GM21619 (cell line): ENCODE measurements around the gene CTRL.

ENCODE experiments used
- ATAC-seq: cut with Tn5 transposase; IDR thresholded peaks from one replicate; pipeline ENCODE4 v1.9.1; 2021; ENCODE audit not compliant: unreplicated experiment

CTRL gene

DNA sequence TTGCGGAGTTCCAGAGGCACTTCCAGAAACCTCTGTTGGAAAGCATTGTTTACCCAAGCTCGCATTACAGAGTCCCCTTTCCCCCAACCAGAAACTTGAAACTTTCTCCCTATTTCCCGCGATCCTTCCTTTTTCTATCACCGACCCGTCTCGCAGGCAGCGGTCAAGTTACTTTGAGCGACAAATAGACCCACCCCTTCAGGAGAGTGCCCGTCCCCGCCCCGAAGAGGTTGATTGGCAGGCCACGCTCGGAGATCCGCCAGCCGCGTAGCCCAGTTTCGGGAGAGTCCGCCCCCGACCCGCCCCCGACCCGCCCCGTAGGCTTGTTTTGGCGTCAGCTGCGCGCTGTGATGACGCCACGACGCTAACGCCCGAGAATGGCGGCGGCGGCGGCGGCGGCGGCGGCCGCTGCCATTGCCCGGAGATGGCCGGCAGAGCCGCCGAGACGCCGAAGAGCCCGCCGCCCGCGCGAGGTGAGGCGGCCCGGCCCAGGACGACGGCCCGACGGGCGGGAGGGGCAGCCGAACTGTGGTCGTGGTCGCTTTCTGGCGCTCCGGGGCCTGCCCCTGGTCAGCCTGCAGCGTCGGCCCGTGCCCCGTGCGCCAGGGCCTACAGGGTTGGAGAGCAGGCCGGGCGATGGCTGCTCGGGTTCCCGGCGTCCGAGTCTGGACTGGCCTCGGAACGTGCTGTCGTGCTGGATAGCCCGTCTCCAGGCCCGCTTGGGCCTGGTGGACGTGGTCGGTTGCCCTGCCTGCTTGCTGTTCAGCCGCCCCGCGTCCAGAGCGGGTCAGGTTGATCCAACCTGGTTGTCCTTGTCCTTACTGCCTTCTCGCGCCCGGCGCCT is 38.5 kb downstream of the CTRL start, which contains the start of gene PSKH1:
PSKH1 (plus strand) TSS at position 356 of the 844 bp plus-strand sequence. CDS start 15,496 bp downstream, outside the sequence.
- ATAC-seq = peak; percentile 93

DNA sequence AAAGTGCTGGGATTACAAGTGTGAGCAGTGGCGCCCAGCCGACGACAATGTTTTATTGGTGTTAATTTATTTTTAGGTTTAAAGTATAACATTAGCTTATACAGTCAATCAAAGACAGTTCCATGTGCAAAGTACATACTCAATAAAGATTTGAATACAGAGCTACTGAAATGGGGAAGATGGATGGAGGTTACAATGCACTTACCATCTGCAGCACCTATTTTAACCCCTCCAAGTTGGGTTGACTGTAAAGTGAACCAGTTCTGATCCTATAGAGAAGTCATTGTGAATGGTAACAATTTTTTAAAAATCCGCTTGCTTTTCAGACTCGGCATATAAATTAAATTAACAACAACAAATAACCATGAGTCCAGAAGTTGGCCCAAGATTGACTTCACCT is 39.3 kb downstream of the CTRL start:
- ATAC-seq = no peak

DNA sequence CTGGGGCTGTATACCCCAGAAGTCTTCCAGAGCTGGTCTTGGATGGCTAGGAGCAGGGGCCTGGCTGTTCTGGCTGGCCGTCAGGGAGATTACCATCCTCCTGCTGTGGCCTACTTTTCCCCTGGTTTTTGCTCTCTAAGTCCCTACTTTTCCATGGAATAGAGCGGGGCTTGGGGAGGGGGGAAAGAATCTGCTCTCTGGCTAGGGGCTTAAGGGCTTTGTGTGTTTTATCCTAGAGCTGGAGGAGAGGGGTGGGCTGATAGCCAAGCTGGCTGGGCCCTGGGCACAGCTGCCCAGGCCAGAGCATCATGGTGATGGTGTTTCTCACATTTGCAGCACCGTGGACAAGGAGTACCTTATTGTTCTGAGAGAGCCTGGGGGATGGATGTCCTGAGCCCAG is 43.3 kb downstream of the CTRL start:
- no peak for ATAC-seq

DNA sequence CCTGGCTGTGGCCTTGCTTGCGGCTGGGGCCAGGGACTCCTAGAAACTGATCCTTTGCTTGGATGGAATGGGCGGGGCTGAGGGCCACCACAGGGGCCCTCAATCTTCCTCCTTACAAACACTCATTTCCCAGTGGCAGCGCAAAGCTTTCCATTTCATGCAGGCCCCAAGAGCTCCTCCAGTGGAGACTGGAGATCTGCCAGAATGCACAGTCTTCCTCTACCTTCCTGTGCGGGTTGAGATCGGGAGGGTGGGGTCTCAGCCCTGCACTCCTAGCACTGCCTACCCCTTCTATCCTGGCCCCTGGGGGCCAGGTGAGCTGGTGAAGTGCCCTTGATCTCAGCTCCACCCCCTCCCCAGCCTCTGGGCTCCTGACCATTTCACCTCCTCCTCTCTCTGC is 45.3 kb downstream of the CTRL start:
- ATAC-seq = no peak

DNA sequence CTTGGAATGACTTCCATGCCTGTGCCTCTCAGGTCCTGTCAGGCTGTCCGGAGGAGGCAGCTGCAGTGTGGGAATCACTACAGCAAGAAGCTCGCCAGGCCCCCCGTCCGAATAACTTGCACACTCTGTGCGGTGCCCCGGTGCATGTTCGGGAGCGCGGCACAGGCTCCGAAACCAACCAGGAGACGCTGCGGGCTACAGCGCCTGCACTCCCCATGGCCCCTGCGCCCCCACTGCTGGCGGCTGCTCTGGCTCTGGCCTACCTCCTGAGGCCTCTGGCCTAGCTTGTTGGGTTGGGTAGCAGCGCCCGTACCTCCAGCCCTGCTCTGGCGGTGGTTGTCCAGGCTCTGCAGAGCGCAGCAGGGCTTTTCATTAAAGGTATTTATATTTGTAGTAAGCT is 45.7 kb downstream of the CTRL start:
- ATAC-seq = no peak

DNA sequence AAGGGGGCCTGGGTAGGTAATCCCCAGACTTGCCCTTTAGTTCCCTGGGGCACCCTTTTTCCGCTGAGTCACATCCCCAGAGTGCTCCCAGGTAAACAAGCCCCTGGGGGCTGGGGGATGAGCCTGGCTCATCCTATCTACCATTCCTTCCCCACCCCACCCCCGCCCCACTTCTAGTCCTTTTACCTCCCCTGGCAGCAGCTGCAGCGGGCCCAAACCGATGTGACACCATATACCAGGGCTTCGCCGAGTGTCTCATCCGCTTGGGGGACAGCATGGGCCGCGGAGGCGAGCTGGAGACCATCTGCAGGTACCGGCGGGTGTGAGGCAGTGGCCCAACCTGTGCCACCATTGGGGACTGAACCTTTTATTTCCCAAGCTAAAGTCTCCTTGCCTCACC is 46.1 kb downstream of the CTRL start:
- ATAC-seq = no peak

DNA sequence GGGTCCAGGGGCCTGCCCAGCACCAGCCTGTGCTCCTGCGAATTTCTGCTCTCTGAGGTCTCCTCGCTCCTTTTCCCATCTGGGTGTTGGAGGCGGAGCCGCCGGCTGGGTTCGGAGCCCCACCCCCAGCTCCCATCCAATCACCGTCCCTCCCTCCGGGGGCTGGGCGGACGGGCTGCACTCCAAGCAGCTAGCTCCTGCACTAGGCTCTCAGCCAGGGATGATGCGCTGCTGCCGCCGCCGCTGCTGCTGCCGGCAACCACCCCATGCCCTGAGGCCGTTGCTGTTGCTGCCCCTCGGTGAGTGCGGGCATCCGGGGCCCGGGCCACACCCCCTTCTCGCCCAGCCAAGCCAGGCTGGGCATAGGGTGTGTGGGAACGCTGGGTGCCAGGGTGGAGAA is 47.0 kb downstream of the CTRL start, which contains the start of gene NRN1L:
NRN1L (plus strand) TSS at position 202 of the 400 bp plus-strand sequence; CDS start at position 221, 19 bp downstream.
- no peak for ATAC-seq

DNA sequence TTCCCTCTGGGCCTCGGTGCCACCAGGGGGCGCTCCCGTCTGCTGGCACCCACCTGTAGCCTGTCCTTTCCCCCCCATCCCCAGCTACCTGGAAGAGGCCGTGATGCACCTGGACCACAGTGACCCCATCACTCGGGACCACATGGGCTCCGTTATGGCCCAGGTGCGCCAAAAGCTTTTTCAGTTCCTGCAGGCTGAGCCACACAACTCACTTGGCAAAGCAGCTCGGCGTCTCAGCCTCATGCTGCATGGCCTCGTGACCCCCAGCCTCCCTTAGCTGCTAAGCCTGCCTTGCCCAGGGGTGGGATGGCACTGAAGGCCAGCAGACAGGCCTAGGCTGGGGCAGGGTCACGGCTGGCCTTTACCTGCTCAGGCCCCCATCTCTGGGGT is 47.8 kb downstream of the CTRL start:
- ATAC-seq = no peak

DNA sequence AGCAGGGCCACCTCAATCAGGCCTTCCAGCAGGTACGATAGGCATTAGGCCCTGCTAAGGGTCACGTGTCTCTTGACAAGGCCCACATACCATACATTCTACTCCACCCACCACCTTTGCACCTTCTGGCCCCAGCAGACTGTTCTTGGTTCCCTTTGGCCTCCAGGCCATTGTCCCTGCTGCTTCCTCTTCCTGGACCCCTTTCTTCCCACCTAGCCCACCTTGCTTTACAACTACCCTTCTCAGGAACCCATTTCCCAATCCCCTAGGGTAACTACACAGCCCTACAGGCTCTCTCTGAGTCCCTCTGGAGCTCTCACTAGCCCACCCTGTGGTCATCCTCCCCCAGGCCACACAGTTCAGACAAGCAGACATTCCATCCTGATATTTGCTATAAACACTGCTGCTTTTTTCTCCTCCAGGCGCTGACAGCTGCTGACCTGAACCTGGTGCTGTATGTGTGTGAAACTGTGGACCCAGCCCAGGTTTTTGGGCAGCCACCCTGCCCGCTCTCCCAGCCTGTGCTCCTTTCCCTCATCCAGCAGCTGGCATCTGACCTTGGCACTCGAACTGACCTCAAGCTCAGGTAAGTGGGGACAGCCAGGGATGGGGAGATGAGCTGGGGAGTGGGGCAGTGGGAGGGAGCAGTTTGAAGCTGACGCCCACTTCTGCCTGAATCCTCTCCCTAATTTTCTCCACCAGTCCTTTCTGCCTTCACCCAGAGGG is 48.4 kb downstream of the CTRL start:
- ATAC-seq = no peak

DNA sequence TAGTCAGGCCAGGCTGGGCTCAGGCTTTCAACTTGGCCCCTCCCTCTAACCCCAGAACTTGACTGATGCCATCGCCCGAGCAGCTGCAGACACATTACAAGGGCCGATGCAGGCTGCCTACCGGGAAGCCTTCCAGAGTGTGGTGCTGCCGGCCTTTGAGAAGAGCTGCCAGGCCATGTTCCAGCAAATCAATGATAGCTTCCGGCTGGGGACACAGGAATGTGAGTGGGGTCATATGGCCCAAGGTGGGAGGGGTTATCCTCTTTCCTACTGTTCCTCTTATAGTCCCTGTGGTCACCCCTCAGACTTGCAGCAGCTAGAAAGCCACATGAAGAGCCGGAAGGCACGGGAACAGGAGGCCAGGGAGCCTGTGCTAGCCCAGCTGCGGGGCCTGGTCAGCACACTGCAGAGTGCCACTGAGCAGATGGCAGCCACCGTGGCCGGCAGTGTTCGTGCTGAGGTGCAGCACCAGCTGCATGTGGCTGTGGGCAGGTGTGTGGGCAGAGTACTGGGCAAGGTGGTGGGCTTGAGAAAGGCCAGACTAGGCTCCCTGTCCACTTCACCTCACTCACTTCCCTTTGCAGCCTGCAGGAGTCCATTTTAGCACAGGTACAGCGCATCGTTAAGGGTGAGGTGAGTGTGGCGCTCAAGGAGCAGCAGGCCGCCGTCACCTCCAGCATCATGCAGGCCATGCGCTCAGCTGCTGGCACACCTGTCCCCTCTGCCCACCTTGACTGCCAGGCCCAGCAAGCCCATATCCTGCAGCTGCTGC is 49.1 kb downstream of the CTRL start:
- ATAC-seq = no peak

DNA sequence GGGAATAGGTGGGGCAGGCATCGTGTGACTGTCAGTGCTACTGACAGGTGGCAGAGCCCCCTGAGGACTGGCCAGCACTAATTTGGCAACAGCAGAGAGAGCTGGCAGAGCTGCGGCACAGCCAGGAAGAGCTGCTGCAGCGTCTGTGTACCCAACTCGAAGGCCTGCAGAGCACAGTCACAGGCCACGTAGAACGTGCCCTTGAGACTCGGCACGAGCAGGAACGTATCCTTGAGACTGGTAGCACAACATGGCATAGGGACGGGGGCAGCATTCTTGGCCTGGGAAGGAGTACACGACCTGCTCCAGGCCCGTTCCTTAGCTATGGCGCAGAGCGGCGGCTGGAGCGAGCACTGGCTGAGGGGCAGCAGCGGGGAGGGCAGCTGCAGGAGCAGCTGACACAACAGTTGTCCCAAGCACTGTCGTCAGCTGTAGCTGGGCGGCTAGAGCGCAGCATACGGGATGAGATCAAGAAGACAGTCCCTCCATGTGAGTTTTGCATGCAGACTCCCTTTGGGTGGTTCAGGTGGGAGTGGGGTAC is 50.0 kb downstream of the CTRL start:
- ATAC-seq = no peak

DNA sequence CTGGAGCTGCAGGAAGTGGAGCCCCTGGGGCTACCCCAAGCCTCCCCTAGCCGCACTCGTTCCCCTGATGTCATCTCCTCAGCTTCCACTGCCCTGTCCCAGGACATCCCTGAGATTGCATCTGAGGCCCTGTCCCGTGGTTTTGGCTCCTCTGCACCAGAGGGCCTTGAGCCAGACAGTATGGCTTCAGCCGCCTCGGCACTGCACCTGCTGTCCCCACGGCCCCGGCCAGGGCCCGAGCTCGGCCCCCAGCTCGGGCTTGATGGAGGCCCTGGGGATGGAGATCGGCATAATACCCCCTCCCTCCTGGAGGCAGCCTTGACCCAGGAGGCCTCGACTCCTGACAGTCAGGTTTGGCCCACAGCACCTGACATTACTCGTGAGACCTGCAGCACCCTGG is 51.1 kb downstream of the CTRL start:
- ATAC-seq = no peak

DNA sequence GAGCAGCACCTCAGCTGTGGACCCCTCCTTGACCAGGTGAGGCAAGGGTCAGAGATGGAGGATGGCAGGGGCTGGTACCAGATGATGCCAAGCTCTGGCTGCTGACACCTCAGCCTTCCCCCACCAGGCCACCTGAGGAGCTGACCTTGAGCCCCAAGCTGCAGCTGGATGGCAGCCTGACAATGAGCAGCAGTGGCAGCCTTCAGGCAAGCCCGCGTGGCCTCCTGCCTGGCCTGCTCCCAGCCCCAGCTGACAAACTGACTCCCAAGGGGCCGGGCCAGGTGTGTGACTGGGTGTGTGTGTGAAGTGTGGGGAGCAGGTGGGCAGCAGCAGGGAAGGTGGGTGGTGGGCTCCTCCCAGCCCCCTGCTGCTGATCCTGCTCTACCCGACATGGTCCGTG is 51.7 kb downstream of the CTRL start:
- ATAC-seq = no peak
